GF-D8 (cell line): ENCODE measurements around the gene ATOSB.

Experiments used
- DNase-seq: peaks from one replicate; lab custom pipeline; 2025; lab: John Stamatoyannopoulos, UW

Gene ATOSB

GRCh38 chr9:35079426-35080341 is 36.0 kb downstream of the ATOSB start, which contains the start of gene FANCG:
TSS of gene FANCG (minus strand) at chr9:35079942. CDS start at chr9:35079524, 418 bp downstream.
- peak; percentile 76 for DNase-seq

- DNase-seq = no peak
Observed at GRCh38 chr9:35079041-35079425, 36.6 kb downstream of the ATOSB start.

GRCh38 chr9:35078066-35078465 is 37.6 kb downstream of the ATOSB start:
- no peak for DNase-seq

- DNase-seq = no peak
Observed at GRCh38 chr9:35076848-35077247, 38.8 kb downstream of the ATOSB start.

- DNase-seq = no peak
Observed at GRCh38 chr9:35075358-35075757, 40.3 kb downstream of the ATOSB start.

GRCh38 chr9:35074791-35075190 is 40.9 kb downstream of the ATOSB start:
- DNase-seq = no peak

- DNase-seq = no peak
Observed at GRCh38 chr9:35074141-35074540, 41.5 kb downstream of the ATOSB start.

- no peak for DNase-seq
Observed at GRCh38 chr9:35073279-35073612, 42.4 kb downstream of the ATOSB start.

- DNase-seq = peak; percentile 94
Observed at GRCh38 chr9:35072461-35073278, 43.0 kb downstream of the ATOSB start, which contains the start of gene VCP. TSS of gene VCP (minus strand) at chr9:35072625. CDS start at chr9:35072353, 272 bp downstream.

- peak; percentile 34 for DNase-seq
Observed at GRCh38 chr9:35071814-35072460, 43.7 kb downstream of the ATOSB start.

- DNase-seq = no peak
Observed at GRCh38 chr9:35070823-35071813, 44.5 kb downstream of the ATOSB start.

- DNase-seq = no peak
Observed at GRCh38 chr9:35069020-35069419, 46.6 kb downstream of the ATOSB start.

GRCh38 chr9:35067056-35067455 is 48.6 kb downstream of the ATOSB start:
- DNase-seq = no peak

- no peak for DNase-seq
Observed at GRCh38 chr9:35060548-35061207, 55.0 kb downstream of the ATOSB start.

GRCh38 chr9:35059438-35059837 is 56.2 kb downstream of the ATOSB start:
- no peak for DNase-seq

- no peak for DNase-seq
Observed at GRCh38 chr9:35057271-35057620, 58.4 kb downstream of the ATOSB start.

- DNase-seq = no peak
Observed at GRCh38 chr9:35056571-35057270, 58.9 kb downstream of the ATOSB start.

- DNase-seq = no peak
Observed at GRCh38 chr9:35054871-35055644, 60.6 kb downstream of the ATOSB start.

GRCh38 chr9:35054185-35054835 is 61.4 kb downstream of the ATOSB start:
- no peak for DNase-seq
